Measurements from ENCODE around the gene MYO3B.
"Not testable (repeated sequence)": the region's sequence is repeated elsewhere in the genome, so short reads cannot be mapped to it uniquely, and the experiment has no call there.

The MYO3B gene

GRCh38 chr2:170206805-170207407 lies 29.0 kb downstream of the MYO3B start:
- in situ Hi-C loops (cut with MboI; ENCODE audit: low sequenced_read_pairs) = no loop called here

- in situ Hi-C loops (cut with MboI; ENCODE audit: low sequenced_read_pairs) = no loop called here
Measured at GRCh38 chr2:170207901-170208300, 30.0 kb downstream of the MYO3B start.

- in situ Hi-C loops (cut with MboI; ENCODE audit: low sequenced_read_pairs) = no loop called here
Measured at GRCh38 chr2:170208967-170209366, 31.0 kb downstream of the MYO3B start.

GRCh38 chr2:170212625-170213280 lies 34.8 kb downstream of the MYO3B start:
- in situ Hi-C loops (cut with MboI; ENCODE audit: low sequenced_read_pairs) = no loop called here

GRCh38 chr2:170213281-170213625 lies 35.3 kb downstream of the MYO3B start:
- in situ Hi-C loops (cut with MboI; ENCODE audit: low sequenced_read_pairs) = not testable (repeated sequence)

- in situ Hi-C loops (cut with MboI; ENCODE audit: low sequenced_read_pairs) = no loop called here
Measured at GRCh38 chr2:170213651-170214050, 35.7 kb downstream of the MYO3B start.

- in situ Hi-C loops (cut with MboI; ENCODE audit: low sequenced_read_pairs) = no loop called here
Measured at GRCh38 chr2:170214309-170214948, 36.5 kb downstream of the MYO3B start.

- in situ Hi-C loops (cut with MboI; ENCODE audit: low sequenced_read_pairs) = no loop called here
Measured at GRCh38 chr2:170215021-170215420, 37.1 kb downstream of the MYO3B start.

GRCh38 chr2:170216428-170216827 lies 38.5 kb downstream of the MYO3B start:
- in situ Hi-C loops (cut with MboI; ENCODE audit: low sequenced_read_pairs) = no loop called here

- in situ Hi-C loops (cut with MboI; ENCODE audit: low sequenced_read_pairs) = no loop called here
Measured at GRCh38 chr2:170216981-170217380, 39.0 kb downstream of the MYO3B start.

GRCh38 chr2:170217778-170218251 lies 39.9 kb downstream of the MYO3B start:
- in situ Hi-C loops (cut with MboI; ENCODE audit: low sequenced_read_pairs) = no loop called here

- in situ Hi-C loops (cut with MboI; ENCODE audit: low sequenced_read_pairs) = no loop called here
Measured at GRCh38 chr2:170218456-170218855, 40.5 kb downstream of the MYO3B start.

GRCh38 chr2:170218931-170219330 lies 41.0 kb downstream of the MYO3B start:
- in situ Hi-C loops (cut with MboI; ENCODE audit: low sequenced_read_pairs) = no loop called here

- in situ Hi-C loops (cut with MboI; ENCODE audit: low sequenced_read_pairs) = no loop called here
Measured at GRCh38 chr2:170221317-170222288, 43.7 kb downstream of the MYO3B start.

GRCh38 chr2:170222298-170222697 lies 44.4 kb downstream of the MYO3B start:
- in situ Hi-C loops (cut with MboI; ENCODE audit: low sequenced_read_pairs) = no loop called here

- in situ Hi-C loops (cut with MboI; ENCODE audit: low sequenced_read_pairs) = no loop called here
Measured at GRCh38 chr2:170222842-170223241, 44.9 kb downstream of the MYO3B start.

- in situ Hi-C loops (cut with MboI; ENCODE audit: low sequenced_read_pairs) = no loop called here
Measured at GRCh38 chr2:170224692-170225294, 46.8 kb downstream of the MYO3B start.

GRCh38 chr2:170226216-170226615 lies 48.3 kb downstream of the MYO3B start:
- in situ Hi-C loops (cut with MboI; ENCODE audit: low sequenced_read_pairs) = no loop called here

- in situ Hi-C loops (cut with MboI; ENCODE audit: low sequenced_read_pairs) = no loop called here
Measured at GRCh38 chr2:170227507-170227947, 49.6 kb downstream of the MYO3B start.

- in situ Hi-C loops (cut with MboI; ENCODE audit: low sequenced_read_pairs) = no loop called here
Measured at GRCh38 chr2:170227951-170228350, 50.0 kb downstream of the MYO3B start.

- in situ Hi-C loops (cut with MboI; ENCODE audit: low sequenced_read_pairs) = no loop called here
Measured at GRCh38 chr2:170228429-170228828, 50.5 kb downstream of the MYO3B start.
